ENCODE results near the gene NEU1.
"Not testable (repeated sequence)": the region's sequence is repeated elsewhere in the genome, so short reads cannot be mapped to it uniquely, and the experiment has no call there.

The NEU1 gene

DNA sequence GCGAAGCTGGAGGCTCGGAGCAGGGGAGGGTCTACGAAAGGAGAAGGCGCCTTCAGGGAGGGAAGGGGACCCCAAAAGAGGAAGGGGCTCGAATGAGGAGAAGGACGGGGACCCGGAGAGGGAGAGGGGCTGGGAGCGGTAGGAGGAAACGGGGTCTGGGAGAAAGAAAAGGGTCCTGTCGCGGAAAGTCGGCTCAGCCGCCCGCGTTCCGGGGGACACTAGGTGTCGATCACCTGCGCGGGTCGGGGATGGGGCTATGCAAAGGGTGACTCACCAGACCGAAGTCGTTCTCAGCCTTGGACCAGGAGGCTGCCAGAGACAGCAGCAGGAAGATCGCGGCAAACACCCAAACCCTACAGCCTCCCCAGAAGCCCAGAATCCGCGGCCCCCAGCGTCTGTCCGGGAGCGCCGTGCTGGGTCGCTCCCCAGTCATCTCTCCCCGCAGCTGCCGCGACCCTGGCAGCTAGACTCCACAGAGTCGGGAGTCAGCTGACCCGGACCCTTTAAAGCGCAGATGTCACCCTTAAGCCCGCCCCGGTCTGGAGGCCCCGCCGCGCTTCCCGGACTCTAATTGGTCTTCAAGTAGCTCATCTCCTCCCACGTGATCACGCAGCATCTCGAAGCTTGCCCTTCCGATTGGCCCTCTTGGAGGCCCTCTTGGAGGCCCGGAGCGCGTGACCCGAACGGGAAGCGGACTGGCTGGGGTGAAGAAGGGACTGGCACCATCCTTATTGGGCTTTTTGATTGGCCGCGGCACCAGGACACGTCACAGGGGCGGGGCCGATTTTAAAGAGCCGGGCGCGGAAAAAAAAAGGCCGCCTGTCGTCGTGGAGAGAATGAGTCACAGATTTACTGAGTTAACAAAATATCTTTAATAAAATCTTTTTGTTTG is at the start of gene NEU1:
Gene NEU1 (minus strand): TSS at position 478 of the 892 bp plus-strand sequence. CDS start 45 bp downstream, at position 433.
- TF ChIP-seq, protein P1, sequence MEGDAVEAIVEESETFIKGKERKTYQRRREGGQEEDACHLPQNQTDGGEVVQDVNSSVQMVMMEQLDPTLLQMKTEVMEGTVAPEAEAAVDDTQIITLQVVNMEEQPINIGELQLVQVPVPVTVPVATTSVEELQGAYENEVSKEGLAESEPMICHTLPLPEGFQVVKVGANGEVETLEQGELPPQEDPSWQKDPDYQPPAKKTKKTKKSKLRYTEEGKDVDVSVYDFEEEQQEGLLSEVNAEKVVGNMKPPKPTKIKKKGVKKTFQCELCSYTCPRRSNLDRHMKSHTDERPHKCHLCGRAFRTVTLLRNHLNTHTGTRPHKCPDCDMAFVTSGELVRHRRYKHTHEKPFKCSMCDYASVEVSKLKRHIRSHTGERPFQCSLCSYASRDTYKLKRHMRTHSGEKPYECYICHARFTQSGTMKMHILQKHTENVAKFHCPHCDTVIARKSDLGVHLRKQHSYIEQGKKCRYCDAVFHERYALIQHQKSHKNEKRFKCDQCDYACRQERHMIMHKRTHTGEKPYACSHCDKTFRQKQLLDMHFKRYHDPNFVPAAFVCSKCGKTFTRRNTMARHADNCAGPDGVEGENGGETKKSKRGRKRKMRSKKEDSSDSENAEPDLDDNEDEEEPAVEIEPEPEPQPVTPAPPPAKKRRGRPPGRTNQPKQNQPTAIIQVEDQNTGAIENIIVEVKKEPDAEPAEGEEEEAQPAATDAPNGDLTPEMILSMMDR (IDR thresholded peaks at IDR 0.05; ENCODE audit: low read depth, low read length, missing control alignments), result no peak
- peak within 1 kb of the TSS; percentile 83 for H3K4me3 ChIP-seq (replicated peaks; ENCODE audit: low read depth, low read length)
- peak; percentile 99 for DNase-seq (ENCODE audit: extremely low read depth, low read depth)

DNA sequence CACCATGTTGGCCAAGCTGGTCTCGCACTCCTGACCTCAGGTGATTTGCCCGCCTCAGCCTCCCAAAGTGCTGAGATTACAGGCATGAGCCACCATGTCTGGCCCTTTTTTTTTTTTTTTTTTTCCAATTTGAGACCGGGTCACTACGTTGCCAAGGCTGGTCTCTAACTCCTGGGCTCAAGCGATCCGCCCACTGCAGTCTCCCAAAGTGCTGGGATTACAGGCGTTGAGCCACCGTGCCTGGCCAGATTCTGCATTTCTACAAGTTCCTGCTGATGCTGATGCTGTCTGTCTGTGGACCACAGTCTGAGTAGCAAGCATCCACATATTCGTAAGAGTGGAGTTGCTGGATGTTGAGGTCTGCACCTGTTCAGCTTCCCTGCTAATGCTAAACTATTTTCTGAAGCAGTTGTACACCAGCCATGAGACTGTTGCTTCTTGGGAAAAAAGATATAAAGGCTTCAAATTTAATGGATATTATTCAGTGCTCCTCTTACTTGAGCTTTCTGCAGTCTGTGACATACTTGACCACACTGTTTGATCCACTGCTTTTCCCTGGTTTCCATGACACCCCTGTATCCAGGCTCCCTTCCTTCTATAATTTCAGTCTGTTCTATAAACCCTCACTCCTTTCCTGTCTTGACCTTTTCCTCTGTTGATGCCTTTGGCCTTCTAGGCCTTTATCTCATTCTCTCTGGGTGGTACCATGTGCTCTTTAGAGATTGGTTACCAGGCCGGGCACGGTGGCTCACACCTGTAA is 49.4 kb upstream of the NEU1 start:
- H3K4me3 ChIP-seq (replicated peaks; ENCODE audit: low read depth, low read length), result no peak overlapping the region
- TF ChIP-seq, protein P1 (IDR thresholded peaks at IDR 0.05; ENCODE audit: low read depth, low read length, missing control alignments), result no peak
- DNase-seq (ENCODE audit: extremely low read depth, low read depth), result no peak

DNA sequence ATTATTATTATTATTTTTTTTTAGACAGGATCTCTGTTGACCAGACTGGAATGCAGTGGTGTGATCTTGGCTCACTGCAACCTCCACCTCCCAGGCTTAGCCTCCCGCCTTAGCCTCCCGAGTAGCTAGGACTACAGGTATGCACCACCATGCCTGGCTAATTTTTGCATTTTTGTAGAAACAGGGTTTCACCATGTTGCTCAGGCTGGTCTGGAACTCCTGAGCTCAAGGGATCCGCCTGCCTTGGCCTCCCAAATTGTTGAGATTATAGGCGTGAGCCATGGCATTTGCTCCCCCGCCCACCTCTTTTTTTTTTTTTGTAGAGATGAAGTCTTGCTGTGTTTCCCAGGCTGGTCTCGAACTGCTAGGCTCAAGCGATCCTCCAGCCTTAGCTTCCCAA is 46.7 kb upstream of the NEU1 start:
- not testable (repeated sequence) for DNase-seq (ENCODE audit: extremely low read depth, low read depth); H3K4me3 ChIP-seq (replicated peaks; ENCODE audit: low read depth, low read length)

DNA sequence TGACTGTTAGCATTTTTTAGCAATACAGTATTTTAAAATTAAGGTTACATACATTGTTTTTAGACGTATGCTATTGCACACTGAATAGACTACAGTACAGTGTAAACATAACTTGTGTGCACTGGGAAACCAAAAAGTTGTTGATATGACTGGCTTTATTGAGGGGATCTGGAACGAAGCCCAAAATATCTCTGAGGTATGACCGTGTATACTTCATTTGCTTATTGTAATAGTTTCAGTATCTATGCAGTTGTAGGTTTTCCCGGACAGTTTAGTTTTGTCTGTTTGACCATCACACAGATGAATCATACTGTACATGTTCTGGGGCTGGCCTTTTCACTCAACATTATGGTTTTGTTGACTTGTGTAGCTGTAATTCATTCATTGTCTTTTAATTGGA is 46.2 kb upstream of the NEU1 start:
- no peak overlapping the region for H3K4me3 ChIP-seq (replicated peaks; ENCODE audit: low read depth, low read length)
- TF ChIP-seq, protein P1 (IDR thresholded peaks at IDR 0.05; ENCODE audit: low read depth, low read length, missing control alignments), result no peak
- DNase-seq (ENCODE audit: extremely low read depth, low read depth), result no peak

DNA sequence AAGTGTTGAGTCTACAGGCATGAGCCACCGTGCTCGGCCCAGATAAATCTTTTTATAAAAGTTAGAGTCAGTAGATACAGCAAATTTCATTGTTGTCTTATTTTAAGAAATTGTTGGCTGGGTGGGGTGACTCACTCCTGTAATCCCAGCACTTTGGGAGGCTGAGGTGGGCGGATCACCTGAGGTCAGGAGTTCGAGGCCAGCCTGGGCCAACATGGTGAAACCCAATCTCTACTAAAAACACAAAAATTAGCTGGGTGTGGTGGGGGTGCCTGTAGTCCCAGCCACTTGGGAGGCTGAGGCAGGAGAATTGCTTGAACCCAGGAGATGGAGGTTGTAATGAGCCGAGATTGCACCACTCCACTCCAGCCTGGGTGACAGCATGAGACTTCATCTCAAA is 45.6 kb upstream of the NEU1 start:
- not testable (repeated sequence) for H3K4me3 ChIP-seq (replicated peaks; ENCODE audit: low read depth, low read length); DNase-seq (ENCODE audit: extremely low read depth, low read depth)

DNA sequence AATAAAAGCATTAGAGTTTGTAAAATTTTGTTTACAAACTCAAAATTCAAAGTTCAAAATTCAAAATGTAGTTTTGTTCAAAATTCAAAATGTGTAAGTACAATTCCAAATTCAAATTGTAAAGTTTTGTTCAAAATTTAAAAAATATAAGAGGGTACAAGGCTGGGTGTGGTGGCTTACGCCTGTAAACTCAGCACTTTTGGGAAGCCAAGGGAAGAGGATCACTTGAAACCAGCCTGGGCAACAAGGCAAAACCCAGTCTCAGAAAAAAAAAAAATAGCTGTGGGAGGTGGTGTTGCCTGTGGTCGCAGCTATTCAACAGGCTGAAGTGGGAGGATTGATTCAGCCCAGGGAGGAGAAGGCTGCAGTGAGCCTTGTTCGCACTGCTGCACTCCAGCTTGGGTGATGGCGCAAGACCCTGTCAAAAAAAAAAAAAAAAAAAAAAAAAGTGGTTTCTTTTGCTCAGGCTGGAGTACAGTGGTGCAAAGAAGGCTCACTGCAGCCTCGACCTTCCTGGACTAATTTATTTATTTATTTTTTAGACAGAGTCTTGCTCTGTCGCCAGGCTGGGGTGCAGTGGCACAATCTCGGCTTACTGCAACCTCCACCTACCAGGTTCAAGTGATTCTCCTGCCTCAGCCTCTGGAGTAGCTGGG is 44.7 kb upstream of the NEU1 start:
- DNase-seq (ENCODE audit: extremely low read depth, low read depth), result no peak
- TF ChIP-seq, protein P1 (IDR thresholded peaks at IDR 0.05; ENCODE audit: low read depth, low read length, missing control alignments), result no peak
- no peak overlapping the region for H3K4me3 ChIP-seq (replicated peaks; ENCODE audit: low read depth, low read length)

DNA sequence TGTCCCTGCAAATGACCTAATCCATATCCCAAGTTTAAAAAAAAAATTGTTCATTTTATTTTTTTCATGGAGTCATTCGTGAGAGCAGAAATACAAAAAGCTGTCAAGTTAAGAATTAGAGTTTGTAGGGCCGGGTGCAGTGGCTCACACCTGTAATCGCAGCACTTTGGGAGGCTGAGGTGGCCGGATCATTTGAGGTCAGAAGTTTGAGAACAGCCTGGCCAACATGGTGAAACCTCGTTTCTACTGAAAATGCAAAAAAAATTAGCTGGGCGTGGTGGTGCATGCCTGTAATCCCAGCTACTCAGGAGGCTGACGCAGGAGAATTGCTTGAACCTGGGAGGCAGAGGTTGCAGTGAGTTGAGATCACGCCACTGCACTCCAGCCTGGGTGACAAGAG is 44.1 kb upstream of the NEU1 start:
- not testable (repeated sequence) for DNase-seq (ENCODE audit: extremely low read depth, low read depth)

DNA sequence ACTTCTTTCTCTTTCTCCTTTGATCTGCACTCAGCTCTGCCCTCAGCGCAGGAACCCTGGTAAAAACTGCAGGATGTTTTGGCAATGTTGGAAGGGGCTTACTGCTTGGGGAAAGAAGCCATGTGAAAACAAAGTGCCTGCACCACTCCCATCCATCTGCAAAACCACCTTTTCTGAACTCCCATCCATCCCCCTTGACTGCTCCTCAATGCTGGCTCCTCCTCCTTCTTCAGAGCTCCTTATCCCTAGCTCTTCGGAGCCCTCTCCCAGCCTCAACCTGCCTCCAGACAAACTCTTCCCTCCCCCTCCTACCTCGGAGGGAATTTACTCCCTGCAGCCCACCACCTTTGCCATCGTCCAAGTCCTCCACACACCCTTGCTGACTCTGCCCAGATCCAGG is 43.5 kb upstream of the NEU1 start:
- no peak overlapping the region for H3K4me3 ChIP-seq (replicated peaks; ENCODE audit: low read depth, low read length)
- DNase-seq (ENCODE audit: extremely low read depth, low read depth), result no peak
- TF ChIP-seq, protein P1 (IDR thresholded peaks at IDR 0.05; ENCODE audit: low read depth, low read length, missing control alignments), result no peak

More for the DNA sequence above, 44.1 kb upstream of the NEU1 start:
- H3K4me3 ChIP-seq (replicated peaks; ENCODE audit: low read depth, low read length), result not testable (repeated sequence)

All from HFF-Myc (cell line).